ENCODE measurements around the gene SUSD4. TPM values are rescaled to one million over a fixed set of nuclear protein-coding genes. Genes with fewer than 3 reads are reported as not detected.

SUSD4 gene
- total RNA-seq, 2 experiments from 2014 or later, result 0.18 to 0.23 TPM

DNA sequence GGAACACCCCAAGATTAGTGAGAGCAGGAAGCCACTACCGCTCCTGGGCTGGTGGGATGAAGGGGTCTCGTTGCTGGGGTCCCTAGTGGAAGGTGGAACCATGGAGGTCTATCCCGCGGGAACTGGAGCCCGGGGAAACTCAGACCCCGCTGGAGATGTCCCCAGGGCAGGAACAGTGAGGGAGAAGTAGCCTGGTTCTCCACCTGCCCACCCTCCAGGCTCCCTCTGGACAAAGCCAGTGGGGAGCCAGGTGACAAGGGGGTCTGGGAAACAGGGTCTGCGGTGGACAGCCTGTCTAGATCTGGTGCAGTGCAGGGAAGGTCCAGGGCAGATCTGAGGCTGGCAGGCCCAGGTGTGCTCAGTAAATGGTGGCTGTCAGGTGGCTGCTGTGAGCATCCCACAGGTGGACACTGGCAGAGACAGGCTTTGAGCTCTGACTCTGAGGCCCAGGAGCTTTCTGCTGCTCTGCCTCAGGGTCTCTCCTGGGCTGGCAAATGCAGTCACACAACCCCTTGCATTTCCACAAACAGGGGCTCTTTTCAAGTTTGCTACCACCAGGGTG is 132.9 kb downstream of the SUSD4 start:
- DNase-seq, result no peak
- Mint-ChIP-seq H3K9me3 (ENCODE audit: insufficient read depth) (no peaks in the 10 kb centered on the region), H3K27ac (peak overlapping the region; percentile 77), H3K36me3 (ENCODE audit: low read depth) (no peaks in the 10 kb centered on the region), H3K4me1 (ENCODE audit: low read depth) (peaks cover 60% of the 10 kb centered on the region), H3K4me3 (no peak overlapping the region), H3K27me3 (ENCODE audit: low read depth) (no peaks in the 10 kb centered on the region)
- POLR2A ChIA-PET, result interaction anchor here (0.7 to 1.2 kb wide), 4 partner anchors 12 to 989 kb away, joined by 3 read pairs; no protein-coding TSS in a partner anchor
- CTCF ChIA-PET, result interaction anchor here (1.9 to 6.8 kb wide), 2 partner anchors 10 to 98 kb away, joined by 5 to 41 read pairs; no protein-coding TSS in a partner anchor
- no peak for ATAC-seq

DNA sequence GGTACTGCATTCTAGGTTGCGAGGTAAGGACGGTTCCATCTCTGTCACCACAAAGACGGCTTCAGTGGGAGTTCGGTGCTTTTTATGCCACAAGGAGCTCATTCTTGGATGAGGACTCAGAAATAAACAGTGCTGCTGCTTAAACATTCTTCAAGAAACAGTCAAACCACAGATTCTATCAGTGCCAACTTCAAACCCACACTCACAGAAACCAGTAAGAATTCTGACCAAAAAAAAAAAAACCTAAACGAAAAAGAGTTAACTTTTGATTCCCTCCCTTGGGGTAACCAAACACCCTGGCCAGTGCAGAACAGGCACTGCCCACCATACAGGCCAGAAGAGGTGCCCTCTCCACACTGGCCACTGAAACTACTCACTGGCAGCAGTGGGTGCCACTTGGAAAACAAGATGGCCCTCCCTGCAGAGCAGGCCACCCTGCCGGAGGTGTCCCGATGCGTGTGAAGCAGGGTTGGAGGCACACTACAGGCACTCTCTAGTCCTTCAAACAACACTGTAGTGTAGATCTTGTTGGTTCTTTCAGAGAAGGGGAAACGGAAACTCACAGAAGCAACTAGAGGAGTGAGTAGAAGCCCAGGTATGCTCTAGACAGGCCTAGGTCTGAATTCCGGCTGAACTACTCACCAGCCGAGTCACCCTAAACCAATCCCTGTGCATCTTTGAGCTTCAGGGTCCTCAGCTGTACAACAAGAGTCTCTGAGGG is 133.7 kb downstream of the SUSD4 start:
- no peaks in the 10 kb centered on the region for H3K9me3 Mint-ChIP-seq (ENCODE audit: insufficient read depth)
- ChIA-PET CTCF (interaction anchor here (0.7 to 6.8 kb wide), 9 partner anchors 9 to 106 kb away, joined by 3 to 41 read pairs (median 4); partner anchors contain the start of gene TLR5), POLR2A (interaction anchor here (0.7 to 1.2 kb wide), 5 partner anchors 13 to 988 kb away, joined by 3 read pairs; no protein-coding TSS in a partner anchor)
- H3K36me3 Mint-ChIP-seq (ENCODE audit: low read depth), result no peaks in the 10 kb centered on the region
- H3K4me3 Mint-ChIP-seq, result peak overlapping the region; percentile 39
- H3K27ac Mint-ChIP-seq, result peak overlapping the region; percentile 77
- ATAC-seq (peak; percentile 73), DNase-seq (peak; percentile 42)
- peaks cover 60% of the 10 kb centered on the region for H3K4me1 Mint-ChIP-seq (ENCODE audit: low read depth)
- H3K27me3 Mint-ChIP-seq (ENCODE audit: low read depth), result no peaks in the 10 kb centered on the region

GRCh38 chr1:223229756-223230155 is 134.2 kb downstream of the SUSD4 start:
- peak overlapping the region; percentile 77 for H3K27ac Mint-ChIP-seq
- H3K4me1 Mint-ChIP-seq (ENCODE audit: low read depth), result peaks cover 58% of the 10 kb centered on the region
- CTCF ChIA-PET, result interaction anchor here (0.9 to 6.8 kb wide), 8 partner anchors 8 to 106 kb away, joined by 3 to 41 read pairs (median 4); partner anchors contain the start of gene TLR5
- no peaks in the 10 kb centered on the region for H3K27me3 Mint-ChIP-seq (ENCODE audit: low read depth)
- no peaks in the 10 kb centered on the region for H3K9me3 Mint-ChIP-seq (ENCODE audit: insufficient read depth)
- no peaks in the 10 kb centered on the region for H3K36me3 Mint-ChIP-seq (ENCODE audit: low read depth)
- POLR2A ChIA-PET, result interaction anchor here (1.0 kb wide), 1 partner anchor 96 kb away, joined by 3 read pairs; no protein-coding TSS in a partner anchor
- H3K4me3 Mint-ChIP-seq, result peak overlapping the region; percentile 39
- ATAC-seq (peak; percentile 24), DNase-seq (no peak)

DNA sequence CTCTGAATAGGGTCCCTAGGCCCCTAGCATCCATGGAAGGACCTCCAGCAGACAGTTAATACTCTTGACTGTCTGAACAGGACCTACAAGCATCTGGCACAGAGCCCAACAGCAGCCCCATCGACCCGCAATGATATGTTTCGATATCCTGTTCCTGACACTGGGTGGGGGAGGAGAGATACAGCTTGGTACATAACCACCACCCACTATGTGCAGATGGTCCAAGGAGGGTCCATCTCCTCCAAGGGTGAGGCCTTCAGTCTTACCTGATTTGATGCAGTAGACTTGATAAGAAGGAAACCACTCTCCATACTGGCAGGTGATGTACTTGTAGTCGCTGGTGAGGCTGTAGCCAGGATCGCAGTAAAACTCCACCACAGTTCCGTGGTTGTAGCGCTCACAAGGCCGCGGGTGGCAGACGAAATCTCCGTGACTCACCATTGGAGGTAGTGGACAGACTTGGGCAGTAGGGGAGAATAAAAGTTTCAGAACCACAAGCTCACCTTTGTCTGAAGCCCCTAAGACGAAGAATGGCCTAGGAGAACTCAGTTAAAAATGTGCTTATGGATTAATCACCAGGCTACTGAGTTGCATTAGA is 134.9 kb downstream of the SUSD4 start:
- Mint-ChIP-seq H3K4me1 (ENCODE audit: low read depth) (peaks cover 57% of the 10 kb centered on the region), H3K36me3 (ENCODE audit: low read depth) (no peaks in the 10 kb centered on the region), H3K27me3 (ENCODE audit: low read depth) (no peaks in the 10 kb centered on the region), H3K9me3 (ENCODE audit: insufficient read depth) (no peaks in the 10 kb centered on the region), H3K27ac (peak overlapping the region; percentile 32), H3K4me3 (no peak overlapping the region)
- ChIA-PET CTCF (interaction anchor here (0.9 to 6.8 kb wide), 8 partner anchors 8 to 105 kb away, joined by 3 to 41 read pairs (median 4); partner anchors contain the start of gene TLR5), POLR2A (no interaction called here)
- DNase-seq, result no peak
- no peak for ATAC-seq

- Mint-ChIP-seq H3K27ac (peak overlapping the region; percentile 3), H3K27me3 (ENCODE audit: low read depth) (no peaks in the 10 kb centered on the region), H3K36me3 (ENCODE audit: low read depth) (no peaks in the 10 kb centered on the region), H3K4me1 (ENCODE audit: low read depth) (peaks cover 55% of the 10 kb centered on the region), H3K9me3 (ENCODE audit: insufficient read depth) (no peaks in the 10 kb centered on the region), H3K4me3 (no peak overlapping the region)
- ATAC-seq (no peak), DNase-seq (no peak)
- POLR2A ChIA-PET, result no interaction called here
- CTCF ChIA-PET, result interaction anchor here (1.4 to 2.1 kb wide), 2 partner anchors 22 to 104 kb away, joined by 4 to 5 read pairs; no protein-coding TSS in a partner anchor
Measured at GRCh38 chr1:223228201-223228600, 135.8 kb downstream of the SUSD4 start.

DNA sequence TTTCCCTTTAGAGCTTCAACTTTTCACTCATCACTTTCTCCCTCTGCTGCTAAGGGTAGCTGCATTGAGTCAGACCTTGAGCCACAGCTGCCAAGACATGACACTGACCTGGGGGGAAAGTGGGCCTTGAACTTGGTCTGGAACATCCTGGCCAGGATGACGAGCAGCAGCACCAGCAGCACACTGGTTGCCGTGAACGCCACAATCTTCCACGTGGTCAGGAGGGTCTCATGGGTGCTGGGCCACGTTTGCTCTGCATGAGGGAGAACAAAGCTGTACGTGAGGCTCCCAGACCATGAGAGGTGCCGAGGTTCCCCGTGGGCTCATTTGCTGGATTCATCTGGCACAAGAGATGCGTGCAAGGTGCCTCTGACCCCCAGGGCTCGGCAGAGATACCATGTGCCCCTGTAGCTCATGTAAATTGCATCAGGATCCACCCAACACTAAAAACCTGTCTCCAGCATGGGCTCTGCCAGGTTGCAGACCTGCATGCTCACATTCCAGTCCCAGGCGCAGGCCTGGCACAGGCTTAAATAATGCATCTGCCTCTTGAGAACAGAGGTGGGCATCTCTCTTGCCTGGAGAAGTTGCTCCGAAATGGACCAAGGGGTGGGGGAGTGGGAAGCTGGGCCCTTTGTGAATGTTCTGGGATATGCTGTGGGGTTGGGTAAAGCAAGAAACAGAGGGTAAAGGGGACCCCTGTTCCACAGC is 136.3 kb downstream of the SUSD4 start:
- Mint-ChIP-seq H3K36me3 (ENCODE audit: low read depth) (no peaks in the 10 kb centered on the region), H3K9me3 (ENCODE audit: insufficient read depth) (no peaks in the 10 kb centered on the region), H3K4me3 (no peak overlapping the region), H3K27ac (no peak overlapping the region), H3K27me3 (ENCODE audit: low read depth) (no peaks in the 10 kb centered on the region), H3K4me1 (ENCODE audit: low read depth) (peaks cover 50% of the 10 kb centered on the region)
- ATAC-seq (no peak), DNase-seq (no peak)
- ChIA-PET CTCF (interaction anchor here (0.8 to 2.1 kb wide), 3 partner anchors 16 to 104 kb away, joined by 4 to 5 read pairs (median 4); no protein-coding TSS in a partner anchor), POLR2A (no interaction called here)

- Mint-ChIP-seq H3K9me3 (ENCODE audit: insufficient read depth) (no peaks in the 10 kb centered on the region), H3K4me3 (no peak overlapping the region), H3K36me3 (ENCODE audit: low read depth) (no peaks in the 10 kb centered on the region), H3K27me3 (ENCODE audit: low read depth) (no peaks in the 10 kb centered on the region), H3K27ac (no peak overlapping the region), H3K4me1 (ENCODE audit: low read depth) (peaks cover 44% of the 10 kb centered on the region)
- DNase-seq (no peak), ATAC-seq (no peak)
- ChIA-PET CTCF (interaction anchor here (0.8 to 2.1 kb wide), 2 partner anchors 17 to 103 kb away, joined by 4 to 5 read pairs; no protein-coding TSS in a partner anchor), POLR2A (no interaction called here)
Measured at GRCh38 chr1:223227031-223227430, 136.9 kb downstream of the SUSD4 start.

GRCh38 chr1:223226271-223226670 is 137.7 kb downstream of the SUSD4 start:
- DNase-seq, result no peak
- no peak for ATAC-seq
- no peaks in the 10 kb centered on the region for H3K27me3 Mint-ChIP-seq (ENCODE audit: low read depth)
- H3K4me3 Mint-ChIP-seq, result no peak overlapping the region
- no peak overlapping the region for H3K27ac Mint-ChIP-seq
- no peaks in the 10 kb centered on the region for H3K36me3 Mint-ChIP-seq (ENCODE audit: low read depth)
- no peaks in the 10 kb centered on the region for H3K9me3 Mint-ChIP-seq (ENCODE audit: insufficient read depth)
- ChIA-PET CTCF (interaction anchor here (2.1 kb wide), 1 partner anchor 102 kb away, joined by 5 read pairs; no protein-coding TSS in a partner anchor), POLR2A (no interaction called here)
- peaks cover 38% of the 10 kb centered on the region for H3K4me1 Mint-ChIP-seq (ENCODE audit: low read depth)

- Mint-ChIP-seq H3K27me3 (ENCODE audit: low read depth) (no peaks in the 10 kb centered on the region), H3K9me3 (ENCODE audit: insufficient read depth) (no peaks in the 10 kb centered on the region), H3K27ac (no peak overlapping the region), H3K4me3 (no peak overlapping the region), H3K36me3 (ENCODE audit: low read depth) (no peaks in the 10 kb centered on the region), H3K4me1 (ENCODE audit: low read depth) (peaks cover 30% of the 10 kb centered on the region)
- ChIA-PET CTCF (no interaction called here), POLR2A (interaction anchor here (0.6 kb wide), 1 partner anchor 107 kb away, joined by 3 read pairs; no protein-coding TSS in a partner anchor)
- DNase-seq (no peak), ATAC-seq (no peak)
Measured at GRCh38 chr1:223225481-223225880, 138.5 kb downstream of the SUSD4 start.

DNA sequence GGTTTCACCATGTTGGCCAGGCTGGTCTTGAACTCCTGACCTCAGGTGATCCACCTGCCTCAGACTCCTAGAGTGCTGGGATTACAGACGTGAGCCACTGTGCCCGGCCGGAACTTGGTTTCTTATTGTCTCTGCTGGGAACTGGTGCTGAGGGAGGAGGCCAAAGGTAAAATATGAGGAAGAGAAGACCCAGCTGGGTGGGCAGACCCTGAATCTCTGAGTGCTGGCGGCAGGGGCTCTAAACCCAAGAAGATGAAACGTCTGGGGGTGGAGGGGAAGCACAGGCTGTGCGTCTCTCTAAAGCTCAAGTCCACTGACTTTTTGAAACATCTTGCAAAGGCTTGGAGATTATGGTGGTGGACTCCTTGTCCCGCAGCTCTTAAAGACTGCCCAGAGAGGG is 138.9 kb downstream of the SUSD4 start:
- CTCF ChIA-PET, result interaction anchor here (0.6 kb wide), 1 partner anchor 292 kb away, joined by 3 read pairs; no protein-coding TSS in a partner anchor
- no peaks in the 10 kb centered on the region for H3K36me3 Mint-ChIP-seq (ENCODE audit: low read depth)
- no peak for ATAC-seq
- no peak overlapping the region for H3K4me3 Mint-ChIP-seq
- no peaks in the 10 kb centered on the region for H3K9me3 Mint-ChIP-seq (ENCODE audit: insufficient read depth)
- no peaks in the 10 kb centered on the region for H3K27me3 Mint-ChIP-seq (ENCODE audit: low read depth)
- no peak for DNase-seq
- H3K4me1 Mint-ChIP-seq (ENCODE audit: low read depth), result peaks cover 26% of the 10 kb centered on the region
- H3K27ac Mint-ChIP-seq, result no peak overlapping the region
- POLR2A ChIA-PET, result interaction anchor here (0.6 kb wide), 1 partner anchor 106 kb away, joined by 3 read pairs; no protein-coding TSS in a partner anchor

- Mint-ChIP-seq H3K4me1 (ENCODE audit: low read depth) (peaks cover 20% of the 10 kb centered on the region), H3K27me3 (ENCODE audit: low read depth) (no peaks in the 10 kb centered on the region), H3K9me3 (ENCODE audit: insufficient read depth) (no peaks in the 10 kb centered on the region), H3K36me3 (ENCODE audit: low read depth) (no peaks in the 10 kb centered on the region), H3K27ac (no peak overlapping the region), H3K4me3 (no peak overlapping the region)
- CTCF ChIA-PET, result interaction anchor here (0.6 to 1.7 kb wide), 2 partner anchors 91 to 293 kb away, joined by 3 to 4 read pairs; no protein-coding TSS in a partner anchor
- DNase-seq (no peak), ATAC-seq (no peak)
- POLR2A ChIA-PET, result no interaction called here
Measured at GRCh38 chr1:223224465-223224864, 139.5 kb downstream of the SUSD4 start.
